ENCODE results near the gene CFHR5.

CFHR5 gene

DNA sequence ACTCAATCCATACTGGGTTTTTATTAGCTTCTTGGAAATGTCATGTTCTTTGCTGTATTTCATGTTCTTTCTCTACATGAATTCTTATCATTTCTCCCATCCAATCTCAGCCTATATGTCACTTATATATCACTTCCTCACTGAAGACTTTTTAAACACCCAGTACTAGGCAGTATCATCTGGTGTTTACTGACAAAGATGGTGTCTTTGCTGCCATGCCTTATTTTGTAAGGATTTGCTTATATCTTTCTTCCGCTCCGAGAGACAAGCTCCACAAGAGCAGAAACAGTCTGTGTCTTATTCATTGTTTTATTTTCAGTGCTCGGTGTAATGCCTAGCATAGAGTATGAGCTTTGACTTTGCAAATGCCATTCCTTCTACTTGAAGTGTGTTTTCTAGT, 59.5 kb downstream of the CFHR5 start:
- Histone ChIP-seq H3K27me3 (replicated peaks in 2 of 5; ENCODE audit: control insufficient read depth in 4 of 5, insufficient read depth in 5 of 5, low read length in 4 of 5) (peaks cover 0 to 3% (median 0%) of the 10 kb centered on the region in 5 experiments), H3K9me3 (ENCODE audit: control extremely low read depth in 1 of 5, control insufficient read depth in 4 of 5, insufficient read depth in 2 of 5, low read depth in 1 of 5, low read length in 4 of 5) (no peaks in the 10 kb centered on the region), H3K27ac (ENCODE audit: insufficient read depth in 1 of 2, low read depth in 1 of 2, low read length in 2 of 2, poor library complexity in 1 of 2, severe bottlenecking in 2 of 2) (no peak overlapping the region), H3K4me1 (ENCODE audit: control extremely low read depth in 1 of 4, control insufficient read depth in 4 of 4, insufficient read depth in 4 of 4, low read length in 3 of 4) (no peaks in the 10 kb centered on the region), H3K4me3 (ENCODE audit: control insufficient read depth in 1 of 7, extremely low read depth in 1 of 7, insufficient read depth in 4 of 7, low read depth in 2 of 7, low read length in 6 of 7) (no peak overlapping the region), H3K36me3 (ENCODE audit: control insufficient read depth in 4 of 4, insufficient read depth in 4 of 4, low read length in 3 of 4) (no peaks in the 10 kb centered on the region)
- no peak for DNase-seq
- CTCF ChIA-PET: no interaction called here
- 100% methylated on average over 3 of the region's 3 CpGs for WGBS (ENCODE audit: insufficient coverage)
- POLR2A ChIA-PET: no interaction called here

DNA sequence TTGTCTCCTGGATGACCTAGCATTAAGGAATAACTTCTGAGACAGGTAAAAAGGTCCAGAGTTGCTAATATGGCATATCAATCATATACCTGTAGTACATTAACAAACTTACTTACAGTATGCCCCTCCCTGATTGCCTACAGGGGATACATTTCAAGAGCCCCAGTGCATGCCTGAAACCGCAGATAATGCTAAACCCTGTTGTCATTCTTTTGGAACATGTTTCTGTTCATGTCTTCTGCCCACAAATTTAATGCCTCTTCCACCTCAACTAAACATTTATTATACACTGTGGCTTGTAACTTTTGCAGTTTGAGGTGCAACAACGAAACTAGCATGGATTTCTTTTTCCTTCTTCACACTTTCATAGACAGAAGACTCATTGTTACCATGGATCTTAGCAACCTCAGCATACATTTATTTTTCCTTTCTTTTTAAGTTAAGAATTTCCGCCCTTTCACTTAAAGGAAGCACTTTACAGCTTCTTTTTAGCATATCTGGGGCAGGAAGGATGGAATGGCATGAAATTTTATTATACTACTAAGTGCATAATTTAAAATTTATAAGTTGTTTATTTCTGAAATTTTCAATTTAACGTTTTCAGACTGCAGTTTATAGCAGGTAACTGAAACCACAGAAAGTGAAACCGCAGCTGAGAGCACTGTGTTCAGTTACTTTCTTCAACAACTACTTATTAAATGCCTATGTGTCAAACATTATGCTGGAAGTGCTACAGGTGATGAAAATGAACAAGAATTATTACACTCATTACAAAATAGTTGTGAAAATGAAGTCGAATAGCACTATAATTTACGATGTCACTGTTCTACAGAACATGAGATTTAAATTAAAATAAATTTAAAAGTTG, 64.4 kb downstream of the CFHR5 start:
- no peaks in the 10 kb centered on the region for H3K9me3 ChIP-seq (ENCODE audit: control extremely low read depth in 1 of 5, control insufficient read depth in 4 of 5, insufficient read depth in 2 of 5, low read depth in 1 of 5, low read length in 4 of 5)
- DNase-seq: no peak
- H3K4me1 ChIP-seq (ENCODE audit: control extremely low read depth in 1 of 4, control insufficient read depth in 4 of 4, insufficient read depth in 4 of 4, low read length in 3 of 4): no peaks in the 10 kb centered on the region
- ChIA-PET CTCF (no interaction called here), POLR2A (no interaction called here)
- H3K4me3 ChIP-seq (ENCODE audit: control insufficient read depth in 1 of 7, extremely low read depth in 1 of 7, insufficient read depth in 4 of 7, low read depth in 2 of 7, low read length in 6 of 7): no peak overlapping the region
- WGBS (ENCODE audit: insufficient coverage): no CpG with 5 or more reads among the region's 7 CpGs
- H3K27ac ChIP-seq (ENCODE audit: insufficient read depth in 1 of 2, low read depth in 1 of 2, low read length in 2 of 2, poor library complexity in 1 of 2, severe bottlenecking in 2 of 2): no peak overlapping the region
- peaks cover 0 to 3% (median 0%) of the 10 kb centered on the region in 5 experiments for H3K27me3 ChIP-seq (replicated peaks in 2 of 5; ENCODE audit: control insufficient read depth in 4 of 5, insufficient read depth in 5 of 5, low read length in 4 of 5)
- H3K36me3 ChIP-seq (ENCODE audit: control insufficient read depth in 4 of 4, insufficient read depth in 4 of 4, low read length in 3 of 4): no peaks in the 10 kb centered on the region

DNA sequence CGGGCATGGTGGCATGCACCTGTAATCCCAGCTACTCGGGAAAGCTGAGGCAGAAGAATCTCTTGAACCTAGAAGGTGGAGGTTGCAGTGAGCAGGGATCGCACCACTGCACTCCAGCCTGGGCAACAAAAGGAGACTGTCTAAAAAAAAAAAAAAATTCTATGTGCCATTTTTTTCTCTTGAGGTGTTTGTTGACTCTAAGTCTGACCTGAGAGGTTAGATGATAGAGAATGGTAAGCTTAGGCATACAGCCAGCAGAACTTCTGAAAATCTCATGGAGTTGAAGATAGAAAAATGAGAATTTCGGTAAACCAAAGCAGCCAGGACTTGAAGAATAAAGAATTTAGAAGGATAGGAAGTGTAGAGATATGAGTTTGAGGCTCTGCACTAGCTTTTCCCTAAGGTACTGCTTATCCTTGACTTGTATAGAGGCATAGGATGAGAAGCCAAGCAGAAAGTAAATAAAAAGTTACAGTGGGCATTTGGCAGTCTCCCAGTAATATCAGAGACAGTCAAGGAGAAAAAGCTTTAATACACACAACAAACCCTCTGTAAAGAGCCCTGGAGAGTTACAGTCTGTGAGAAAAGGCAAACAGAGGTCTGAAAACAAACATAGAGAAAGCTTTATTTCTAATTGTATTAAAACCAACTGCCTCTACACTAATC, 65.5 kb downstream of the CFHR5 start:
- H3K36me3 ChIP-seq (ENCODE audit: control insufficient read depth in 4 of 4, insufficient read depth in 4 of 4, low read length in 3 of 4): no peaks in the 10 kb centered on the region
- no peak overlapping the region for H3K27ac ChIP-seq (ENCODE audit: insufficient read depth in 1 of 2, low read depth in 1 of 2, low read length in 2 of 2, poor library complexity in 1 of 2, severe bottlenecking in 2 of 2)
- ChIA-PET POLR2A (interaction anchor here (0.6 kb wide), 1 partner anchor 12 kb away, joined by 3 read pairs; no protein-coding TSS in a partner anchor), CTCF (no interaction called here)
- no peak for DNase-seq
- no peaks in the 10 kb centered on the region for H3K4me1 ChIP-seq (ENCODE audit: control extremely low read depth in 1 of 4, control insufficient read depth in 4 of 4, insufficient read depth in 4 of 4, low read length in 3 of 4)
- H3K4me3 ChIP-seq (ENCODE audit: control insufficient read depth in 1 of 7, extremely low read depth in 1 of 7, insufficient read depth in 4 of 7, low read depth in 2 of 7, low read length in 6 of 7): no peak overlapping the region
- no peaks in the 10 kb centered on the region for H3K9me3 ChIP-seq (ENCODE audit: control extremely low read depth in 1 of 5, control insufficient read depth in 4 of 5, insufficient read depth in 2 of 5, low read depth in 1 of 5, low read length in 4 of 5)
- H3K27me3 ChIP-seq (replicated peaks in 2 of 5; ENCODE audit: control insufficient read depth in 4 of 5, insufficient read depth in 5 of 5, low read length in 4 of 5): peaks cover 0 to 3% (median 0%) of the 10 kb centered on the region in 5 experiments
- 100% methylated on average over 2 of the region's 4 CpGs for WGBS (ENCODE audit: insufficient coverage)

DNA sequence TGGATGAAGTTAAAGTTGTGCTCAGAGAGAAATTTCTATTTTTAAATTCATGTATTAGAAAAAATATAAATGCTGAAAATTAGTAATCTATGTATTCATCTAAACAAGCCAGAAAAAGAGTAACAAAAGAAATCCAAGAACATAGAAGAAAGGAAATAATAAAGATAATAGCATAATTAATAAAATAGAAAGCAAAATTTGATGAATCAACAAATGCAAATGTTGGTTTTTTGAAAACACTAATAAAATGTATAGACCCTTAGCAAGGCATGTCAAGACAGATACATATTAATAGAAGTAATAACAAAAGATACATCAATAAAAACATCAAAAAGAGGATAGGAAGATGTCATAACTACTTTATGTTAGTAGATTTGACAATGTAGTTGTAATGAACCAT, 71.7 kb downstream of the CFHR5 start:
- Histone ChIP-seq H3K27me3 (replicated peaks in 2 of 5; ENCODE audit: control insufficient read depth in 4 of 5, insufficient read depth in 5 of 5, low read length in 4 of 5) (no peaks in the 10 kb centered on the region), H3K9me3 (ENCODE audit: control extremely low read depth in 1 of 5, control insufficient read depth in 4 of 5, insufficient read depth in 2 of 5, low read depth in 1 of 5, low read length in 4 of 5) (no peaks in the 10 kb centered on the region), H3K36me3 (ENCODE audit: control insufficient read depth in 4 of 4, insufficient read depth in 4 of 4, low read length in 3 of 4) (no peaks in the 10 kb centered on the region), H3K4me3 (ENCODE audit: control insufficient read depth in 1 of 7, extremely low read depth in 1 of 7, insufficient read depth in 4 of 7, low read depth in 2 of 7, low read length in 6 of 7) (no peak overlapping the region), H3K27ac (ENCODE audit: insufficient read depth in 1 of 2, low read depth in 1 of 2, low read length in 2 of 2, poor library complexity in 1 of 2, severe bottlenecking in 2 of 2) (no peak overlapping the region), H3K4me1 (ENCODE audit: control extremely low read depth in 1 of 4, control insufficient read depth in 4 of 4, insufficient read depth in 4 of 4, low read length in 3 of 4) (no peaks in the 10 kb centered on the region)
- no peak for DNase-seq
- POLR2A ChIA-PET: no interaction called here
- CTCF ChIA-PET: no interaction called here
